GM18499 (cell line): ENCODE measurements around the gene NGB.
"Not testable (repeated sequence)": the region's sequence is repeated elsewhere in the genome, so short reads cannot be mapped to it uniquely, and the experiment has no call there.

Experiments used
- ATAC-seq: cut with Tn5 transposase; IDR thresholded peaks from one replicate; pipeline ENCODE4 v1.9.1; 2021; ENCODE audit warnings: moderate number of reproducible peaks; ENCODE audit not compliant: insufficient read depth, unreplicated experiment

Gene NGB

DNA sequence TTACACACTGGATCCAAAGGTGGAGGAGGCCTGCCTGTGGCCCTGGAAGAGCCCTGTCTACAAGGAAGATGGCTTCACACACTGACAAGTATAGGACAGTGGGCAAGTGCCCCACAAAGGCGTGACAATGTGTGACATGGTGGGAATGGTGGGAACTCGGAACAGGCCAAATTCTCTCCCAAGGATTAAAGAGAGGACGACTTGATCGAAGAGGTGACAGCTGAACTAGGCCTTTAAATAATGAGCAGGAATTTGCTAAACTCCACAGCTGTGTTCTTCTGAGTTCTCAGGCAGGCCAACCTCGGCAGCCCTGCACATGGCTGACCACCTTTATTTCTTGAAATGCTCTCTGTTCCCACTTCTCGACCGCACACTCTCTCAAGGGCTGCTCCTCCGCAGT is 25.9 kb upstream of the NGB start:
- ATAC-seq = no peak

DNA sequence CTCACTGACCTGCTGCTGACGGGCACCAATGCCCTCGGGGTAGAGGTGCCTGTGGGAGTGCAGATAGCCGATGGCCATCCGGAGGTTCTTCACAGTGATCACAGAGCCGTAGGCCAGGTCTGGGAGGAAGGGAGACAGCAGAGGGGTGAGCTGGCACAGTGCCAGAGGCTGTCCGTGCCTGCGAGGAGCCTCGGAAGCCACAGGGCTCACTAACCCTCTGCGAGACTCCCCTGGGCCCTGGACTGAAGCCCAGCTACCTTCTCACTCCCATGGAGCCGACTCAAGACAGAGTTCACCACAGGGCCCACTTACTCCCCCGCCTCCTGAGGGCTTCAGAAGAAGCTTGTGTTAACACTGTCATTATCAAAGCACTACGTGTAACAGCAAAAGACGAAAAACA is 25.1 kb upstream of the NGB start:
- no peak for ATAC-seq

DNA sequence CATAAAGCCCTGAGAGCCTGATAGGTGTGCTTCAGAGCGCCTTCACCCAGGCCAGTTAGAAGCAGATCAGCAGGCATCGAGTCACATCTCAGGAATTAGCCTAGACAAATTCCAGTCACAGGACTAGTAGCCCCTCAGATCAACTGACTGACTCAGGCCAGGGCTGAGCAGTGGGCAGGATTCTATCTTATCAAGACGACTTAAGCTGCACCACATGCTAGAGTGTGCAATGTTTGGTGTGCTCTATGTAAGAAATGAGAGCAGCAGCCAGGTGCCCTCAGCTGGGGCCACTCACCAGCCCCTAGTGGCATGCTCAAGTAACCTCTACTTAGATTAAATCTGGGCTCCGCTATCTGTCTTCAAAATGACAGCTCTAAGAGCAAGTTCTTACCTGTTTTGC is 19.7 kb upstream of the NGB start:
- no peak for ATAC-seq

DNA sequence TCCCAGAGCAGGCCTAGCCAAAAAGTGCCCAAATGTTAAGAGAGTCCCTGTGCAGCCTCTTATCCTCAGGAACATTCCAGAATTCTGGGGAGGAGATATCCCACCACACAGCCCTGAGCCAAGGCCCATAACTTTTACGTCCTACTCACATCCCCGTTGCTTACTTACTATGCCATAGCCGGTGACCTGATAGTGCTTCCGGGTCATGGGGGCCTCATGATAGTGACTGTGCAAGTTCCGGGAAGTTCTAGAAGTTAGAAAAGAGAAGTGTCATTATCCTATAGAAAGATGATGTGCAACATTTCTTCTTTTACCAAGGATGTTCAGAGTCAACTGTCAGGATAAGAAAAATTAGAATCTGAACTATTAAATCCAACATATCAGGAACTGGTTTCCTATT is 15.6 kb upstream of the NGB start:
- no peak for ATAC-seq

DNA sequence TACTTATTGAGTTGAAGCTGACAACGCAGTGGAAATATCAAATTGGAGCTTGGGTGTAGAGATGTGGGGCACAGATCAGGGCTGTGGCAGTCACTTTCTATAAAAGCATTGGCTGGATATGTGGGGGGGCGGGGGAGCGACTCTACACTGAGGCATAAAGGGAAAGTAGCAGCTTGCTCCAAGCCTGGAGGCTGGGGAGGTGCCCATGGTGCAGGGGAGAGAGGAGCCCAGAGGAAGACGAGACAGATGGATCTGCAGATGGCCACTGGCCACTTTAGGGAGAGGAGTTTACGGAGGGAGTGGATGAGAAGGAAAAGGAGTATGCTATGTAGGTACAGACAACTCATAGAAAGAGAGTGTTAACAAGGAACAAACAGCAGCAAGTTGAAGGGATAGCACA is 13.5 kb upstream of the NGB start:
- no peak for ATAC-seq

DNA sequence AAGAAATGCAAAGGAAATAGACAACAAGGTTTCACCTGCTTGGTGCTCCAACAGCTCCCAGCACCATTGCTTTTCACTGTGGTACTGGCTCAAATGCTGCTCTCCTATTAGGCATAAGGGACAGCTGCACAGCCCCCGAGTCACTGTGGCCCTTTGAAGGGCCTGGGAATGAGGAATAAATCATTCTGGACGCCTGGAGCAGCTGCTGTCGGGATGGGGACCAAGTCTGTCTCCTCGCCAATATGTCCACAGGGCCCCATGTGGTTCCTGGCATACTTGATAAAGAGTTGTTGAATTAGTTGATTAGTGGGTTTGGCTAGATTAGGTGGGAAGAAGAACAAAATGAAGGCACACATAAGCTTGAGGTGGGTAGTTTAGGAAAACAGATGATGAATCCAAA is 13.1 kb upstream of the NGB start:
- ATAC-seq = no peak

DNA sequence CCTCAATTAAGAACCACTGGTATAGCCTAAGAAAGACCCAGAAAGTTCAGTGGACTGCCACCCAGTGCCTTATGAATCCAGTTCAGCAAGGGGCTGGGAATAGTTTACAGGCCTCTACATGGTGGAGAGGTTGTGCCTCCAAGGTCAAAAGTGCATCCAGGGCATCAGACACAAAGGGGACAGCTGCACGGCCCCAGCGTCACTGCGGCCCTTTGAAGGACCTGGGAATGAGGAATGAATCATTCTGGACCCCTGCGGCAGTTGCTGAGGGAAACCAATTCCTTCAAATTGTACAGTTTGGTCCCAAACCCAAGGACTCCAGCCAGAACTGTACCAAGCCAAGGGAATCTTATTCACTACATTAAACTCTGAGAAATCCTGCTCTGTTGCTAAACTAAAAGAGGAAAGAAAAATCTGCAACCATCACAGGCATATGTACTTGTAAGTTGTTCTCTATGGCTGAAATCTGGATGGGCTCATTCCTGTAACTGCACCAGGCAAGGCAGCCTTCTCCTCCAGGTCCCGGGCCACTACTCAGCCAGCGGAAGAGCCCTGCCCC is 10.9 kb upstream of the NGB start:
- no peak for ATAC-seq

DNA sequence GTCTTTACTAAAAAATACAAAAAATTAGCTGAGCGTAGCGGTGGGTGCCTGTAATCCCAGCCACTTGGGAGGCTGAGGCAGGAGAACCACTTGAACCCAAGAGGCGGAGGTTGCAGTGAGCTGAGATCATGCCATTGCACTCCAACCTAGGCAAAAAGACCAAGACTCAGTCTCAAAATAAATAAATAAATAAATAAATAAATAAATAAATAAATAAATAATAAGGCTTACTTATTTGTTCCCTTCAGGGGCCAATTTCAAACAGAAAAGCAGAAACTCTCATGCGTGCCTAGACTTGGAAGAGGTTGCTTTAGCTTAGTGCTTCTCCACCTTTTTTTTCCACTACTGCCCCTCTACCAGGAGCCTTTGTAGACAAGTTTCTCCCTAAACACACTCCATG is 9.9 kb upstream of the NGB start:
- ATAC-seq = not testable (repeated sequence)

DNA sequence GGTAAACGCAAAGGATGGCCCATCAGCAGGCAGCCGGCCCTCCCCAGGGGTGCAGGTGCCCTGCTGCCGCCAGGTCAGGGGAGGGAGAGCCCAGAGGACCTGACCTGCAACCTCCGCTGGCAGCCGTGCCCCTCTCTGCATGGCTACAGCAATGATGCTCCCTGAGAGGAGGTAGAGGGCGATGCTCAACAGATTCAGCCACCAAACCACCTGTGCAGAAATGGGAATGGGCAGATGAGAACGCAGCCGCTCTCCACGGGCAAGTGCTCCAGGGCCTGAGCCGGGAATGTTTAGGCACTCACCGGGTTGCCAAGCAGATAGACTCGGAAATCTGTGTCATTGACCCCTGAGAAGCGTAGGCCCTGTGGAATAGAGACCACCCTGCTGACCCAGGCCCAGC is 8.7 kb upstream of the NGB start:
- no peak for ATAC-seq

DNA sequence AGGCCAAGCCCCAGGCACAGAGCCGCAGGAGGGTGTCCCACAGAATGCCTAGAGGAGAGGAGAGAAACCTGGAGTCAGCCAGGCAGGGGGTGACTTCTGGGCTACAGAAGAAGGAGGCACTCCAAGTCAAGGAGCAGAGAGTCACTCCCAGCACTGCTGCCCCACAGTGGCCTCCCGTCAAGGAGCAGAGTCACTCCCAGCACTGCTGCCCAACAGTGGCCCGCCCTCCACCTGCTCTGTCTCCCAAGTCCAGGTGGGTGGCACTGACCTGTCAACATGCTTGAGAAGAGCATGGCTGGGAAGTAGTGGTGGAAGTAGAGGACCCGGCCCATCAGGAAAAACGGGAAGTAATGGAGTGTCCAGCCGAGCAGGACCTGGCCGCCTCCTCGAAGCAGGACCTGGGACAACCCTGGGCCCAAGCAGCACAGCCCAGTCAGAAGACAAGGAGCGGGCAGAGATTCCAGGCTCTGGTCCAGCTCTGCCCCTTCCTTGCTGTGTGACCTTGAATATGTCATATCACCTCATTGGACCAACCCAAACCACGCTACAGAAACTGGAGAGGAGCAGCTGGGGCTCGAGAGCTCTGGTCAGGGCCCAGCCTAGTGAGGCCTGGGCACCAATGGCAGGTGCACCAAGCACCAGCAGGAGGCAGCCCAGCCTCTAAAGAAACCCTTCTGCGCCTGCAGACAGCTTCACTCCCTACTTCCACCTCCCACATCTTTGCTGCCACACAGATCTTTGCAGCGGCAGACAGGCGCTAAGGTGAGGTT is 7.6 kb upstream of the NGB start:
- no peak for ATAC-seq

DNA sequence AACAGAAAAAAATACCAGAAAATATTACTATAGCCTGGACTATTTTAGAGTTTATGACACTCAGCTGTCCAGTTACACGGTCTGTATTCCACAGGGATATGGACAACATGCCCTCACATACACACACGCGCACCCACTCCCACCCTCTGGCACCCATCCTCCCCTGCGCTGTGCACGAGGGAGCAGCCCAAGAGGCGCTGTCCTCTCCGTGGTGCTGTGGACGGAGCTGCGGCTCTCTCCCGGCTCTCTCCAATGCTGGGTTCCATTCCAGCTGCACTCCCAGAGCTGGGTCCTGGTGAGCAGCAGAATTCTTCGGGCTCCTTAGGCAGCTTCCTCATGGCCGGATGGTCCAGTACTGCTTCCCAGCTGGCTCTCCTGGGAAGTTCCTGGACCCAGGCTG is 6.0 kb upstream of the NGB start:
- no peak for ATAC-seq

DNA sequence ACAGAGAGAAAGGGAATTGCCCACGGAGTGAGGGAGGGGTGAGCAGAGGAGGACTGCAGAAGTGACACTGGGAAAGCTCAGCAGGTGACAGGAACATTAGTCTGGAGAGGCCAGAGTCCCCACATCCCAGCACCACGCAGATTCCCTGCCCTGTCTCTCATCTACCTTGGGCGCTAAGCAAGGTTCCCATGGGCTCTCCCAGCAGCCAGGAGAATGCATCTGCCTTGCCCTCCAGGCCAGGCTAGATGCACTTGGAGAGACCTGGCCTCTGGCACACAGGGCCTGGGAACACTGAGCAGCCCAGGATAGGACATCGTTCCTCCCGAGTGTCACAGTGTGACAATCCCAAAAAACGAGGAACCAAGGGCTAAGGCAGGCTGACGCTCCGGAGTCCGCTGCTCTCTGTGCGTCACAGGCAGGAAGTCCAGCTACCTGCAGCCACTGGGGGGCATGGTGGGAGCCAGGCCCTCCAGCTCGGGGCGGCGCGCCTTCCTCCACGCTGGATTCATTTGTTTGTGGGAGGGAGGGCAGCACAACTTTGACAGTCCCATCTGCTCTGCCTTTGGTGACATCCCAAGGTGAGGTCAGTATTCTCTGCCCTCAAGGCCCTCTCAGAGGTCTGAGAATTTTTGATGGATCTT is 5.4 kb upstream of the NGB start:
- no peak for ATAC-seq

DNA sequence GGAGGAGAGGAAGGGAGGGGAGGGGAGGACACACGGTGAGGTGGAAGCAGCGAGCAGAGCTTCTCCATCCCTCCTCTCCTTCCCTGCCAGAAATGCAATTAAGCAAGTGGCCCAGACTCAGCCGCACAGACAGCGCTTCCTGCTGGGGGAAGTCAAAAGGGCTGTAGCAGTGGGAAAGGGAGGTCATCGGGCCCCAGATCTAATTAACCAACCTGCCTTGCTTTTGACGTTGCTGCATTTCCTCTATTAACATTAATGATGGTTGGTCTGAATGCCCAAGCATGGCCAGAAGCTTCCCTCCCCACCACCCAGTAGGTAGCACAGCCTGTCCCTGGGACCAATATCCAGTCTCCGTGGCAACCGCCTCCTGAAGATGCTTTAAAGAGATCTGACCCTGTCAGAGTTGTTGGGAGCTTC is 4.6 kb upstream of the NGB start:
- no peak for ATAC-seq

DNA sequence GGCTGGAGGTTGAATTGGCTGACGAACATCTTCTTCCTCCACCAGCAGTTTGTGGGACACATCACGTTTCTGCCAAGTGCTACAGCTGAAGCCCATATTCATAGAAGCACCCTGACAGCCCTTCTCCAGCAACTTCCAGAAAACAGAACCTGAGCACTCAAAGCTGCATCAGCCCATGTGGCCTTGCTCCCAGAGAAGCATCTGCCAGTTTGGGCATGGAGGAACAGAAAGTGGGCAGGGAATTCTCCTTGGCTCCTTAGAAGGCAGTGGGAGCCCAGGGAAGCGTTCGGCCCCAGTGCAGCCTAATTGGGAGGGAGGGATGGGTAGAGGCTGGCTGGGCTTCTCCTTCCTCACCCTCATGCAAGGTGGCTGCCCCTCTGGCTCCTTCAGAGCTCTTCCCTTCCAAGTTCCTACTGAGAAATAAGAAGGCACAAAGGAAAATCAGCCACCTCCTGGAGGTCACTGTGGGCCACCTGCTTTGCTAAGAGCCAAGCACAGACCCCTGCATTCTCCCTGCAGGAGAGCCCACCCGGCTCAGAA is 4.1 kb upstream of the NGB start:
- ATAC-seq = no peak

DNA sequence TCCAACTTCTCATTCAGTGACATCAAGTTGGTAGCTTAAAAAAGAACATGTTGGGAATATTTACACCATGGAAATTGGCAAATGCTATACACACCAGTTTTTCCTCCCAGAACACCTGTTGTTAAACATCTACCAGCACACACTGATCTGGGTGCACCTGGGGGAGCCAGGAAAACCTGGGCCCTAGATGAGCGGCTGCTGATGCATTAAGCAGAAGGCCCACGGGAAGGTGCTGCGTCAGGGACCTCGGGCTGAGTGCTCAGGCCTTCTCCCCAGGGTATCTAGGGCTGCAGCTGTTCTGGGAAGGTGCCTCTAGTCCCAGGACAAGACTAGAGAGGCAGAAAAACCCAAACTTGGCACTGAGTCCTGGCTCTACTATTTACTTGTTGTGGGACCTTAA is 2.8 kb upstream of the NGB start:
- no peak for ATAC-seq

DNA sequence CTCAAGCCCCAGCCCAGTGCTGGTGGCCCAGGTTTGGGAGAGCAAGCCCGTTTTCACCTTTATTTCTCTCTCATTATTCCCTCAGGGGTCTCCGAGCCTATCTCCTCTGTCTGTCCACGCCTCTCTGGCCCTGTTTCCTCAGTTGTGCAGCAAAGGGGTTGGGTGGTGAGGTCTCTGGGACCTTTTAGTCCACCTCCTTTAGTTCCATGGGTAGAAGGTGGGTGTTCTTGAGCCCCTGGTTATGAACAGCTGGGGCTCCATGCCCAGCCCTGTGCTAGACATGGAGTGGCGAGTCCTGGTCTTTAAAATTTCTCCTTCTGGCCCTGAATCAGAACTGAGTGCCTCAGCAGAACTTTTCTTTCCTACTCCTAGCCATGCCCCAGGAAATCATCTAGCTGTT is 1.3 kb upstream of the NGB start:
- ATAC-seq = no peak

DNA sequence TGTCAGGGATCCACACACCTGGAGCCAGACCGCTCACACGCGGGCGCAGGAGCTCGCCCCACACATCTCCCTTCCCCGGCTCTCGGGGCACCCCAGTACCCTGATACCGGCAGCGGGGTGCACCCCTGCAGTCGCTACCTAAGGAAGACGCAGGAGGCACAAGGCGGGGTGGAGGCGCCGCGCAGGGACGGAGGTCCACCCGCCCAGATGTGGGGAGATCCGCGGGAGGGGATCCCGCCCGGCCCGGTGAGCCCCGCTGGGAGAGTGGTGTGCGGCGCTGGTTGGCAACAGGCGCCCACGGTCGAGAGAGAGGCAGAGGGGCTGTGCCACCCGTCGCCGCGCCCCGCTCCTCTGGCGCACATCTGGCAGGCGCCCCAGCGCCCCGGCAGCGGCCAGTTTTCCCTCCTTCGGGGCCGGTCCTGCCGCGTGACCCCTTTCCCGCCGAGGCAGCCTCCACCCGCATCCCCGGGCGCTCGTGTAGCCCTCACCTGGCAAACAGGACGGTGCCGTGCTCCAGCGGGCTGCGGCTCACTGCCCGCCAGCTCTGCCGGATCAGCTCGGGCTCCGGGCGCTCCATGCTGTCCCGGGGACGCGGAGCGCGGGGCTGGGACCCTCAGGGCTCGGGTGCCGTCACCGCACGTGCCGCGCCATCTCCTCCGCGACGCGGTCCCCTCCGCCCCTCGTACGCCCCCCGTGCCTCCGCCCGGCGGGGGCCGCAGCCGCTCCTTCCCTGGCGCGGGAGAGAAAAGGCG is 469 bp downstream of the NGB start:
- ATAC-seq = no peak

DNA sequence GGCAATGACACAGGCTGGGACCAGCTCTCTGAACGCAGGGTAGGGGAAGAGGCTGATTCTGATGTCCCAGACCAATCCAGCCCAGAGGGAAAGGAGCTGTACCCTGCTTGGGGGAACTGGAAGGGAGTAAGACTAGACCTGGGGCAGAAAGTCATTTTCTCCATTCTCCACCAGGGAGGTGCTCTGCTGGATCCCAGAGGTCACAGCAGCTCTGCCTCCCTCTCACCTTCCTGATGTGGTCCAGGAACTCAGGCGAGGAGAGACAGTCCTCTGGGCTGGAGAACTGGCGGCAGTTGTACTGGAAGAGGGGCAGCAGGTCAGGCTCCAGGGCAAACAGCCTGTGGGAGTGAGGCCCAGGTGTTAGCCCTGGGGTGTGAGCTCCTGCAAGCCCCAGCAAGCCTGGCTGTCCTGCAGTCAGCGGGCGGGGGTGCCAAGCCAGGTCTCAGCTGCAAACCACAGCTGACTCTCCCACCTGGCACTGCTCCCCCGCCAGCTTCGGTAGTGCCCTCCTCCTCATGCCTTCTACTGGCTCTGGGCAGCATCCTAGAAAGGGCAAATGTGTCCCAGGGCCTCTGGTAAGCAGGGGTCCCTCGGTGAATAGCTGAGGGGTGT is 1.9 kb downstream of the NGB start:
- no peak for ATAC-seq

DNA sequence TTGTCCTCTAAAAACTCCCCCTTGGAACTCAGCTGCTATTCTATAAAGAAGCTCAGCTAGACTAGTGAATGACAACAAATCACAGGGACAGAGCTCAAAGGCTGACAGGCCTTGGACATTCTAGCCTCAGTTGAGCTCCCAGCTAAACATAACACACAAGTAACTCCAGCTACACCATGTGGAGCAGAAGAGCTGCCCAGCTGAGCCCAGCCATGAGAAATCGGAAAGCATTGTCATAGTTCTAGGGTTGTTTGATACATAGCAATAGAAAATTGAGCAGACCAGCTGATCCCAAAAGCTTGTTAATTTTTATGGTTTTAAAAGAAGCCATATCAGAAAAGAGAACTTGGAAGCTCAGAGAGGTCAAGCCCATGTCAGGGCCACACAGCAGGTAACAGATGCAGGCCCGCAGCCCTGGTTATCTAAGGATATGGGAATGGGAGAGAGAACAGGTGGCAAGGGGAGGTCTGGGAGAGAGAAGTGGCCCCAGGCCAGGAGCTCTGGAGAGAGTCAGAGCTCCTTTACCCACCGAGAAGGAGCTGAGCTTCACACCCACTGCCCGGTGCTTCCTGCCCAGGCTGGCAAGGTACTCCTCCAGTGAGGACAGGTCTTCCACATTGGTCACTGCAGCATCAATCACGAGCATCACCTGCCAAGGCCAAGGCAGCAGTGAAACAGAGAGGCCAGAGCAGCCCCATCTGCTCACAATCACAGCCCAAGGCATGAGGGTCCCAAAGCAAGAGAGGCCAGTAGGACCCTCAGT is 2.9 kb downstream of the NGB start:
- ATAC-seq = no peak

DNA sequence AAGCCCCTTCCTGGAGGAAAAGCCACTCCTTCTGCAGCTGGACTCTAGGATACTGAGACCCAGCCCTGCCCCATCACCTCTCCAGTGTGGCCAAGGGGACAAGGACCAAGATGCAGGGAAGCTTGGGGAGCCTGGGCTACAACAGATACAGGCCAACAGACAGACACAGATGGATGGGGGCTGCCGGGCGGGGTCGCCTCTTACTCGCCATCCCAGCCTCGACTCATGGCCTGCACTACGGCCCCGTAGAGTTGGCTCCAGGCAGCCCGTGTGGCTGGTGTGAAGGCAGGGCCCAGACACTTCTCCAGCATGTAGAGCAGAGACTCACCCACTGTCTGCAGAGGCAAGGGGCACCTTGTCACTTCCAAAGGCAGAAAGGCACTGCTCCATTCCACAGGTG is 4.7 kb downstream of the NGB start:
- ATAC-seq = no peak
